GM06990 (cell line): ENCODE results near the gene SUCNR1.
A peak's percentile ranks its signal among the peaks of the same experiment; 100 is the strongest.

Experiments used
- DNase-seq: peaks from one replicate; pipeline ENCODE4 v3.0.0-alpha.2; 2011; ENCODE audit not compliant: insufficient read length; ENCODE audit errors: extremely low read depth
- H3K27me3 ChIP-seq: replicated peaks from 2 replicates; pipeline ENCODE4 v1.6.0; 2011; ENCODE audit warnings: low read length; ENCODE audit not compliant: control insufficient read depth, insufficient read depth
- H3K36me3 ChIP-seq: 2 replicates; pipeline ENCODE4 v1.5.1; 2011; ENCODE audit warnings: low read length; ENCODE audit not compliant: control insufficient read depth, insufficient read depth
- H3K4me3 ChIP-seq: replicated peaks from 2 replicates; pipeline ENCODE4 v1.5.1; 2011; ENCODE audit warnings: low read depth, mild to moderate bottlenecking, control low read depth, low read length
- CTCF ChIP-seq: IDR thresholded peaks from 2 replicates; pipeline ENCODE4 v1.5.1; 2011; ENCODE audit warnings: low read length, control low read depth, mild to moderate bottlenecking, inconsistent platforms; ENCODE audit not compliant: insufficient read depth, poor library complexity, severe bottlenecking

The SUCNR1 gene

GRCh38 chr3:151873398-151873797 is at the start of gene SUCNR1:
Gene SUCNR1 (plus strand): TSS chr3:151873643. CDS start chr3:151879893, 6,250 bp downstream.
- H3K27me3 ChIP-seq: no peaks in the 10 kb centered on the region
- H3K4me3 ChIP-seq: no peak within 1 kb of the TSS
- no peak for TF ChIP-seq CTCF
- H3K36me3 ChIP-seq: no peaks in the 10 kb centered on the region
- DNase-seq: no peak

GRCh38 chr3:151827816-151828215 is 45.6 kb upstream of the SUCNR1 start:
- DNase-seq: no peak
- H3K36me3 ChIP-seq: no peaks in the 10 kb centered on the region
- no peaks in the 10 kb centered on the region for H3K27me3 ChIP-seq
- TF ChIP-seq CTCF: no peak
- no peak overlapping the region for H3K4me3 ChIP-seq

- no peak for DNase-seq
- Histone ChIP-seq H3K36me3 (no peaks in the 10 kb centered on the region), H3K4me3 (no peak overlapping the region), H3K27me3 (no peaks in the 10 kb centered on the region)
- no peak for TF ChIP-seq CTCF
These were observed 37.5 kb upstream of the SUCNR1 start for GRCh38 chr3:151835751-151836525.

GRCh38 chr3:151837057-151837456 is 36.4 kb upstream of the SUCNR1 start:
- no peak overlapping the region for H3K4me3 ChIP-seq
- TF ChIP-seq CTCF: no peak
- H3K27me3 ChIP-seq: no peaks in the 10 kb centered on the region
- no peak for DNase-seq
- no peaks in the 10 kb centered on the region for H3K36me3 ChIP-seq

GRCh38 chr3:151838574-151839312 is 34.7 kb upstream of the SUCNR1 start:
- peak; percentile 75 for TF ChIP-seq CTCF
- H3K27me3 ChIP-seq: no peaks in the 10 kb centered on the region
- no peak for DNase-seq
- H3K36me3 ChIP-seq: no peaks in the 10 kb centered on the region
- no peak overlapping the region for H3K4me3 ChIP-seq

- DNase-seq: no peak
- Histone ChIP-seq H3K27me3 (no peaks in the 10 kb centered on the region), H3K4me3 (no peak overlapping the region), H3K36me3 (no peaks in the 10 kb centered on the region)
- no peak for TF ChIP-seq CTCF
These were observed 34.2 kb upstream of the SUCNR1 start for GRCh38 chr3:151839313-151839631.
